Panc1 (cell line): ENCODE data around the gene RHOU.

ENCODE experiments used
- CTCF ChIP-seq: fragments of 450-650 bp; IDR thresholded peaks from 2 replicates; pipeline ENCODE4 v1.5.1; 2017; ENCODE audit warnings: mild to moderate bottlenecking
- POLR2AphosphoS5 ChIP-seq: IDR thresholded peaks from 2 replicates; pipeline ENCODE4 v1.6.1; 2012; ENCODE audit warnings: mild to moderate bottlenecking, low read depth, low read length, moderate library complexity
- REST ChIP-seq, 2 experiments: IDR thresholded peaks; 2 replicates each; pipeline ENCODE4 v1.6.1; 2011 to 2012; ENCODE audit warnings: low read depth in 2 of 2, control low read depth in 1 of 2, low read length in 1 of 2, mild to moderate bottlenecking in 1 of 2, moderate library complexity in 1 of 2; ENCODE audit not compliant: insufficient read depth in 1 of 2
- SIN3A ChIP-seq: IDR thresholded peaks from 2 replicates; pipeline ENCODE4 v1.6.1; 2012; ENCODE audit warnings: low read depth, mild to moderate bottlenecking, low read length, moderate library complexity, borderline replicate concordance; ENCODE audit not compliant: insufficient read depth
- TCF7L2 ChIP-seq: IDR thresholded peaks from 2 replicates; pipeline ENCODE4 v1.6.1; 2011; ENCODE audit warnings: mild to moderate bottlenecking, low read depth, low read length, inconsistent platforms

DNA sequence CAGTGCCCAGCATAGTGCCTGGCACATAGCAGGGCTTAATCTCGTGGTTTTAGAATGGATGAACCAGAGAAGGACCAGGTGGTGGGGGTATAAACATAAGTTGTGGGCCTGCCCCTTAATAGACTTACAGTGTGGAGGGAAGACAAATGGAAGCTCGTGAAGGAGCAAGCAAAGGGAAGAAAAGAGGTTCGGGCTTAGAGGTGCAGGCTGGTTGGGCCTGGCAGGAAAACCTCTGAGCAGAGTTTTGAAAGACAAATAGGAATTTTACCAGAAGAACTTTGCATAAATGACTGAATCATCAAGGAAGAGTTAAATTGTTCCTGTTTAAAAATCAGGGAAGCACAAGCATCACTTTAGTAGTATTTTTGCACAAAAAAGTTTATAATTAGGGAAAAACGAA, 4.5 kb downstream of the RHOU start:
- TF ChIP-seq CTCF, result no peak
- no peak for TF ChIP-seq TCF7L2
- TF ChIP-seq SIN3A, result no peak
- no peak for TF ChIP-seq POLR2AphosphoS5
- TF ChIP-seq REST (IDR thresholded peaks at IDR 0.05; ENCODE audit: insufficient read depth in 1 of 2, low read depth in 2 of 2, low read length in 1 of 2), result no peak
